Middle frontal gyrus (tissue), 1 donor: ENCODE measurements around the gene CASP10.

Source experiments
- DNase-seq: peaks from one replicate; pipeline ENCODE4 v3.0.0-alpha.2; 2015; ENCODE audit warnings: low spot score; ENCODE audit errors: extremely low spot score

The CASP10 gene

DNA sequence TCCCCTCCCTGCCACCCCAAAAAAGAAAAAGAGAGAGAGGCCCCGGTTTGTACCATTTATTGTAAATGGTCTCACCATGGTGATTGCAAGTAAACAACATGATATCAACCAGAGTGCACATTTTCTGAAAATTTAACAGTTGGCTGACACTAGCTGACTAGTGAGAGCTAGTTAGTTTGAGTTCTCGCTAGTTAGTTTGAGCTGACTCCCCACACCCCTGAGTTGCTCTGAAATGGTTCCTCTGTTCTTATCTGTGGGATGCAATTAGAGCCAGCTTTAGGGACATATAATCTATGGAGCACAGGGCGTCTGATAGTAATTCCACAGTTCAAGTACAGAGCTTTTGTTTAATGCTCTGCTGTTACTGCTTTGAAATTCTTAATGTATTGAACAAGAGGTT lies 13.1 kb downstream of the CASP10 start:
- no peak for DNase-seq

GRCh38 chr2:201196803-201197202 lies 13.9 kb downstream of the CASP10 start:
- DNase-seq, result no peak

GRCh38 chr2:201197781-201198180 lies 14.8 kb downstream of the CASP10 start:
- DNase-seq, result no peak

DNA sequence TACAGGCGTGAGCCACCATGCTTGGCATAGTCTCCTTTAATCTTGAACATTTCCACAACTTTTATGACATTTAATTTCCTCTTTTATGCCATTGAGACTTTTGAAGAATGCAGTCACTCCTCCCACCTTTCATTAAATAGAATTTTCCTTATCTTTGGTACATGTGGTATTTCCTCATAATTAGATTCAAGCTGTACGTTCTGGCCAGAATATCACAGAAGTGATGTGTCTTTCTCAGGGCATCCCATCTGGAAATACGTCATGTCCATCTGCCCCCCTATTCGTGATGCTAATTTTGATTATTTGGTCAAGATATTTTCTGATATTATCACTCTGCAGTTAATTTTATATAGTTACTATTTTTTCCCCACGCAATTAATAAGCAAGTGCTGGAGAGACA lies 16.9 kb downstream of the CASP10 start:
- no peak for DNase-seq

- DNase-seq, result no peak
Measured at GRCh38 chr2:201200345-201200744, 17.4 kb downstream of the CASP10 start.

- DNase-seq, result no peak
Measured at GRCh38 chr2:201201371-201201770, 18.4 kb downstream of the CASP10 start.

GRCh38 chr2:201203916-201204654 lies 21.1 kb downstream of the CASP10 start:
- DNase-seq, result no peak

DNA sequence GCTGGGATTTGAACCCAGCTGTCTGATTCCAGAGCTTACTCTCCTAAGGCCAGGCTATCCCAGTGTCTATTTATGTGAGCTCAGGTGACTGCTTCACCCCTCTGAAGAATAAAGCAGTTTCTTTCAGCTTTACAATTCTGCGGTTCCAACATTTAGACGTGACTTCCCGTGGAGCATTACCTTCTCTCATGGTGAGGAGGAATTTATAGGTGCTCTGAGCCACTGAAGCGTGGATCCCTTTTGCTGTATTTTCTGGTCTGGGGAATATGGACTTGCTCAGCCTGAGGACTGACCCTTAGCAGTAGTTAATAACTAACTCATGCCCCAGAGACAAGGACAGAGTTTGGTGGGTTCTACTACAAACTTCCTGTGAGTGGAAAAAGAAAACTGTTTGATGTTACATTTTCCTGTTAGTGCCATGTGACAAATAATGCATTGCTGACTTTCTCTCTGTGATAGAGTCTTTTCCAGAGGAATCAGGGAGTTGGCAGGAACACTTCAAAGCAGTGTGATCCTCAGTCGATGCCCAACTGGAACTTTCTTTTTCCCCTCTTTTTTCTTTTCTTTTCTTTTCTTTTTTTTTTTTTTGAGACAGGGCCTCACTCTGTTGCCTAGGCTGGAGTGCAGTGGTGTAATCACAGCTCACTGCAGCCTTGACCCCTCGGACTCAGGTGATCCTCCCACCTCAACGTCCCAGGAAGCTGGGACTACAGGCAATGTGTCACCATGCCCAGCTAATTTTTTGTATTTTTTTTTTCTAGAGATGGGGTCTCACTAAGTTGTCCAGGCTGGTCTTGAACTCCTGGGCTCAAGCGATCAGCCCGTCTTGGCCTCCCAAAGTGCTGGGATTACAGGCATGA lies 21.9 kb downstream of the CASP10 start:
- DNase-seq, result no peak

- DNase-seq, result no peak
Measured at GRCh38 chr2:201205515-201205849, 22.5 kb downstream of the CASP10 start.

DNA sequence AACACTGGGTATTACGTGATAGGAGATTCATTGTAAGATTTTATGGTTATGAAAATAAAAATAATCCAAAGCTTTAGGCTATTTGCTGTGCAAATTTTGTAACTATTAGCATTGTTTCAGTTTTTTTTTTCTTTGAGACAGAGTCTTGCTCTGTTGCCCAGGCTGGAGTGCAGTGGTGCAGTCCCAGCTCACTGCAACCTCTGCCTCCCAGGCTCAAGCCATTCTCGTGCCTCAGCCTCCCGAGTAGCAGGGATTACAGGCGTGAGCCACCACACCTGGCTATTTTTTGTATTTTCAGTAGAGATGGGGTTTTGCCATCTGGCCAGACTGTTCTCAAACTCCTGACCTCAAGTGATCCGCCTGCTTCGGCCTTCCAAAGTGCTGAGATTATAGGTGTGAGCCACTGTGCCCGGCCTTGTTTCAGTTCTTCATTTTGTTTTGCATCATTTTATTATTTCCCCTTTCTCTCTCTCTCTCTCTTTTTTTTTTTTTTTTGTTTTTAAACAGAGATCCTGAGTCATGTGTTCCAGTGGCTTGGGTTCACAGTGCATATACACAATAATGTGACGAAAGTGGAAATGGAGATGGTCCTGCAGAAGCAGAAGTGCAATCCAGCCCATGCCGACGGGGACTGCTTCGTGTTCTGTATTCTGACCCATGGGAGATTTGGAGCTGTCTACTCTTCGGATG lies 25.8 kb downstream of the CASP10 start:
- DNase-seq, result no peak

- DNase-seq, result no peak
Measured at GRCh38 chr2:201215963-201216362, 33.0 kb downstream of the CASP10 start.

- DNase-seq, result no peak
Measured at GRCh38 chr2:201216918-201217317, 34.0 kb downstream of the CASP10 start.

GRCh38 chr2:201218780-201219179 lies 35.8 kb downstream of the CASP10 start:
- no peak for DNase-seq

DNA sequence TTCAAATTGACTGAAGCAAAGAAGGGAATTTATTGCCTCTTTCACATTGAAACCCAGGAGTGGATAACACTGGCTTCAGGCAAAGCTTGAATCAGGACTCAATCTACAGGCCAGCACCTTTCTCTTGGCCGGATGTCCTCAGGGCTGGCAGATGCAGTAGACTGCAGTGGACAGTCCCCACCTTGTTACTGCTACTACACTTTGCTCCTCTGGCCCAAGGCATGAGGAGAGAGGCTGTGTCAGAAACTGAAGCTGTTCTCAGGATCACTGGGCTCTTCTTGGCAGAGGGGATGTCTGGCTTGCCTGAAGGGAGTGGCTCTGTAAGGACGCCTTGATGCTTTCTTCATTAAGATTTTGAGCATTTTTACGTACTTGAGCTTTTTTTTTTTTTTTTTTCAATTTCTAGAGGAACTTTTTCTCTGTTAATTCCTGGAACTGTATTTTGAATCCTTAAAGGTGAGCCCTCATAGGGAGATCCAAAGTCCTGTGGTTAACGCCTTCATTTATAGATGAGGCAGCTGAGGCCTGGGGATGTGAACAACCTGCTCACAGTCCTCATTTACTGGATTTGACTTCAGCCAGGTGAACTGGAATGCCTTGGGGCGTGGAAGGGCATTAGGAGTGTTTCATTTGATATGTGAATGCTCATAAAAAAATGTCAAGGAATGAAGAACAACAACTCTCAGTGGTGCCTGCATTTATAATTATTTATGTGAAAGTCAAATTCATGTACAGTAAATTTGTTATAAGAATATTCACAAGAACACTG lies 36.6 kb downstream of the CASP10 start:
- DNase-seq, result no peak

- no peak for DNase-seq
Measured at GRCh38 chr2:201220102-201220570, 37.2 kb downstream of the CASP10 start.

GRCh38 chr2:201223089-201224073 lies 40.4 kb downstream of the CASP10 start:
- no peak for DNase-seq

GRCh38 chr2:201228271-201228911 lies 45.5 kb downstream of the CASP10 start:
- DNase-seq, result no peak

GRCh38 chr2:201228912-201229290 lies 46.0 kb downstream of the CASP10 start:
- DNase-seq, result no peak

GRCh38 chr2:201231781-201232466 lies 49.0 kb downstream of the CASP10 start:
- DNase-seq, result no peak
